ENCODE measurements around the gene ASIC4. TPM values are rescaled to one million over a fixed set of nuclear protein-coding genes. Genes with fewer than 3 reads are reported as not detected.

Gene ASIC4
- total RNA-seq, 1 experiment from 2014 or later, result 0.21 TPM

- in situ Hi-C loops (cut with HindIII; ENCODE audit: low pct_unique_long_range_greater_than_20kb, low sequenced_read_pairs) (no loop called here), intact Hi-C loops (cut with micrococcal nuclease; ENCODE audit: unreplicated experiment) (no loop called here)
- ATAC-seq (no peak), DNase-seq (ENCODE audit: low read depth, low spot score) (no peak)
- peak overlapping the region; percentile 71 to 95 for H3K4me3 ChIP-seq (ENCODE audit: low read depth in 2 of 2, low read length in 2 of 2)
- peak overlapping the region; percentile 96; the same call in 1 of the 2 replicates for H3K27ac ChIP-seq (ENCODE audit: low read length)
- TF ChIP-seq, protein P1, sequence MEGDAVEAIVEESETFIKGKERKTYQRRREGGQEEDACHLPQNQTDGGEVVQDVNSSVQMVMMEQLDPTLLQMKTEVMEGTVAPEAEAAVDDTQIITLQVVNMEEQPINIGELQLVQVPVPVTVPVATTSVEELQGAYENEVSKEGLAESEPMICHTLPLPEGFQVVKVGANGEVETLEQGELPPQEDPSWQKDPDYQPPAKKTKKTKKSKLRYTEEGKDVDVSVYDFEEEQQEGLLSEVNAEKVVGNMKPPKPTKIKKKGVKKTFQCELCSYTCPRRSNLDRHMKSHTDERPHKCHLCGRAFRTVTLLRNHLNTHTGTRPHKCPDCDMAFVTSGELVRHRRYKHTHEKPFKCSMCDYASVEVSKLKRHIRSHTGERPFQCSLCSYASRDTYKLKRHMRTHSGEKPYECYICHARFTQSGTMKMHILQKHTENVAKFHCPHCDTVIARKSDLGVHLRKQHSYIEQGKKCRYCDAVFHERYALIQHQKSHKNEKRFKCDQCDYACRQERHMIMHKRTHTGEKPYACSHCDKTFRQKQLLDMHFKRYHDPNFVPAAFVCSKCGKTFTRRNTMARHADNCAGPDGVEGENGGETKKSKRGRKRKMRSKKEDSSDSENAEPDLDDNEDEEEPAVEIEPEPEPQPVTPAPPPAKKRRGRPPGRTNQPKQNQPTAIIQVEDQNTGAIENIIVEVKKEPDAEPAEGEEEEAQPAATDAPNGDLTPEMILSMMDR (IDR thresholded peaks at IDR 0.05), result no peak
- TF ChIP-seq POLR2AphosphoS5 (IDR thresholded peaks at IDR 0.05; ENCODE audit: low read depth, low read length), result no peak
- no peak for TF ChIP-seq TCF7L2 (IDR thresholded peaks at IDR 0.05; ENCODE audit: low read depth, low read length)
- TF ChIP-seq SIN3A (IDR thresholded peaks at IDR 0.05; ENCODE audit: borderline replicate concordance, insufficient read depth, low read depth, low read length), result no peak
- TF ChIP-seq REST (IDR thresholded peaks at IDR 0.05; ENCODE audit: insufficient read depth in 1 of 2, low read depth in 2 of 2, low read length in 1 of 2), result no peak
- no peaks in the 10 kb centered on the region for H3K9me3 ChIP-seq (ENCODE audit: control insufficient read depth, insufficient read depth, low read depth, low read length)
- POLR2A ChIA-PET, result no interaction called here
- H3K27me3 ChIP-seq (ENCODE audit: control insufficient read depth, insufficient read depth, low read length), result no peaks in the 10 kb centered on the region
- no TSS peak for BruUV-seq (replicated peaks)
- peaks cover 3% of the 10 kb centered on the region; the same call in 1 of the 2 replicates for H3K36me3 ChIP-seq (ENCODE audit: control insufficient read depth, insufficient read depth, low read length)
- CTCF ChIA-PET, result interaction anchor here (2.3 to 3.6 kb wide), 2 partner anchors 12 to 33 kb away, joined by 24 to 36 read pairs; no protein-coding TSS in a partner anchor
- peaks cover 15% of the 10 kb centered on the region for H3K4me1 ChIP-seq (ENCODE audit: control insufficient read depth, insufficient read depth, low read length)
These were observed 17.3 kb upstream of the ASIC4 start for GRCh38 chr2:219496825-219497494.

DNA sequence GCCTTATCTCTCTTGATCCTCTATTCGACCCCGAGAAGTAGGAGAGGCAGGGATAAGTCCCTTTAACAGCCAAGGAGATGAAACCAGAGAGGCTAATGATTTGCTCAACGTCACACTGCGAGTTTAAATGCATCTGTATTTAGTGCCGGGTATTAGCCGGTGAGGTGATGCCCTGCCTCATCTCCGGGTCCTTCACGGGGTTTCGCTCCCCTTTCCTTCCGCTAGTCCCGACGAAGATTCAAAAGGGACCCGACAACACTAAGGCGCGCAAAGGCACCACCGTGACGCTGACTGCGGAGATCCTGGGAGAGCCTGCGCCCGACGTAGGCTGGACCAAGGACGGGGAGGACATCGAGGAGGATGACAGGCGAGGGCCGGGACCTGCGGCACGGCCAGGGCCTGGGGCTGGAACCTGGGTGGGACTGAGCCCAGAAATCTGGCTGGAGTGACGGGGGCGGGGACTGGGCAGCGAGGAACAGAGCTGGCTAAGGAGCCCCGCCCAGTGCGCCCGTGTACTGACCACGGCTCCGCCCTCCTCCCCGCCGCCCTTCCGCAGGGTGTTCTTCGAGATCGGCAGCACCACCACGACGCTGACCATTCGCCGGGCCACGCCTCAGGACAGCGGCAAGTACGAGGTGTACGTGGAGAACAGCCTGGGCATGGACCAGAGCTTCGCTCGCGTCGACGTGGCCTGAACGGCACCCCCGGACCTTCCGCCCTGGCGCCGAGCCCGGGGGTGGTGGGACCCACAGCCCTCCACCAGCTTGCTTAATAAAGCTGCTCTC is 16.6 kb upstream of the ASIC4 start:
- ATAC-seq (peak; percentile 84), DNase-seq (ENCODE audit: low read depth, low spot score) (no peak)
- Histone ChIP-seq H3K4me3 (ENCODE audit: low read depth in 2 of 2, low read length in 2 of 2) (peak overlapping the region; percentile 71 to 95), H3K9me3 (ENCODE audit: control insufficient read depth, insufficient read depth, low read depth, low read length) (no peaks in the 10 kb centered on the region), H3K36me3 (ENCODE audit: control insufficient read depth, insufficient read depth, low read length) (peaks cover 3% of the 10 kb centered on the region; the same call in 1 of the 2 replicates), H3K27ac (ENCODE audit: low read length) (peak overlapping the region; percentile 96), H3K4me1 (ENCODE audit: control insufficient read depth, insufficient read depth, low read length) (peaks cover 15% of the 10 kb centered on the region), H3K27me3 (ENCODE audit: control insufficient read depth, insufficient read depth, low read length) (no peaks in the 10 kb centered on the region)
- CTCF ChIA-PET, result interaction anchor here (1.5 to 3.0 kb wide), 4 partner anchors 12 to 32 kb away, joined by 7 to 27 read pairs (median 12); no protein-coding TSS in a partner anchor
- TF ChIP-seq SIN3A (IDR thresholded peaks at IDR 0.05; ENCODE audit: borderline replicate concordance, insufficient read depth, low read depth, low read length), result no peak
- TF ChIP-seq, protein P1 (IDR thresholded peaks at IDR 0.05), result no peak
- TF ChIP-seq TCF7L2 (IDR thresholded peaks at IDR 0.05; ENCODE audit: low read depth, low read length), result no peak
- 0 out of 4 replicates have a peak, but pooled peaks of 1 of the 2 experiments have one; percentile 6 for TF ChIP-seq REST (IDR thresholded peaks at IDR 0.05; ENCODE audit: insufficient read depth in 1 of 2, low read depth in 2 of 2, low read length in 1 of 2)
- TF ChIP-seq POLR2AphosphoS5 (IDR thresholded peaks at IDR 0.05; ENCODE audit: low read depth, low read length), result peak; percentile 62
- POLR2A ChIA-PET, result interaction anchor here (0.9 kb wide), 1 partner anchor 9 kb away, joined by 3 read pairs; no protein-coding TSS in a partner anchor
- intact Hi-C loops (cut with micrococcal nuclease; ENCODE audit: unreplicated experiment), result no loop called here
- BruUV-seq (replicated peaks), result no TSS peak
- in situ Hi-C loops (cut with HindIII; ENCODE audit: low pct_unique_long_range_greater_than_20kb, low sequenced_read_pairs), result no loop called here
